Neutrophil (primary cell): ENCODE measurements around the gene AP5S1.
A peak's percentile ranks its signal among the peaks of the same experiment; 100 is the strongest.

ENCODE experiments used
- H3K27ac ChIP-seq: fragments of 200-600 bp; sonication (generic); 2 replicates; pipeline ENCODE4 v1.5.1; 2016; ENCODE audit warnings: mild to moderate bottlenecking, moderate library complexity
- H3K27me3 ChIP-seq: fragments of 200-600 bp; sonication (generic); 2 replicates; pipeline ENCODE4 v1.6.0; 2016; ENCODE audit warnings: mild to moderate bottlenecking
- H3K36me3 ChIP-seq: fragments of 200-600 bp; sonication (generic); 2 replicates; pipeline ENCODE4 v1.5.1; 2017
- H3K4me1 ChIP-seq, 2 experiments: fragments of 200-600 bp in 1 of 2; sonication (generic) in 1 of 2; 1 replicate in 1 of 2; 2 replicates in 1 of 2; pipeline versions ENCODE4 v1.5.1 to v1.6.1; 2013 to 2016; ENCODE audit warnings: low read depth in 1 of 2, low read length in 1 of 2, mild to moderate bottlenecking in 1 of 2, moderate library complexity in 1 of 2; ENCODE audit not compliant: control insufficient read depth in 1 of 2, insufficient read depth in 1 of 2
- H3K4me3 ChIP-seq, 2 experiments: fragments of 200-600 bp in 1 of 2; sonication (generic) in 1 of 2; 1 replicate in 1 of 2; 2 replicates in 1 of 2; pipeline ENCODE4 v1.5.1; 2013 to 2016; ENCODE audit warnings: low read depth in 1 of 2, low read length in 1 of 2, mild to moderate bottlenecking in 1 of 2, moderate library complexity in 1 of 2
- H3K9me3 ChIP-seq: fragments of 200-600 bp; sonication (generic); 2 replicates; pipeline ENCODE4 v1.5.1; 2016
- TF ChIP-seq, protein P1 (sequence below): fragments of 200-600 bp; sonication (generic); IDR thresholded peaks from 2 replicates; pipeline ENCODE4 v1.5.1; 2016; ENCODE audit warnings: antibody characterized with exemption

AP5S1 gene

DNA sequence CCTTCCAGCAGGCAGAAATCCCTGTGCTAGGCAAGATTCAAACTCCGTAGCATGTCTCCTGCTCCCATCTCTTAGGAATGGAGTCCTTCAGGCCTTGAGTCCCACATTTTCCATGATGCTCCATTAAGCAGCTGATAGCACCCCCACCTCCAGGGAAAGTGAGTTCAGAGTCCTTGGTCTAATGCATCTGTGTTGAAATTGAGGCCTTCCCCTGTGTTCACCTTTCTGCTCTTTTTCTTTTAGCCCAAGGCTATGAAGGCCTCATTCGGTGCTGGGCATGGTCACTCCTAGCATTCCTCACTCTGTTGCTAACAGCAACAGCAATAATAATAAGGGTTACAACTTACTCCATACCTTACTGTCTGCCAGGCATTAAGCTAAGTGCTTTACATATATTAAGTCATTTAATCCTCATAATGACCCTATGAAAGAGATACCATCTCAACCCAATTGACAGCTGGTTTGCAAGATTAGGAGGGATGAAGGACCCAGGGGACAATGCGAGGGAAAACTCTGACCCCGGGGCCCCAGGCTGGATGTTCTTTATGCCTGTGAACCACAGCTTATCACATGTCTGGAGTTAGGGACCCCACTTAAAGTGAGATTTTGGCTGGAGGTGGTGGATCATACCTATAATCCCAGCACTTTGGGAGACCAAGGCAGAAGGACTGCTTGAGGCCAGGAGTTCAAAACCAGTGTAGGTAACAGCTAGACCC lies 51.4 kb downstream of the AP5S1 start:
- Histone ChIP-seq H3K27me3 (no peaks in the 10 kb centered on the region), H3K4me1 (peaks cover 0 to 7% of the 10 kb centered on the region in 2 experiments), H3K4me3 (no peak overlapping the region), H3K36me3 (peaks cover 69% of the 10 kb centered on the region), H3K9me3 (no peaks in the 10 kb centered on the region), H3K27ac (no peak overlapping the region)
- TF ChIP-seq, protein P1, sequence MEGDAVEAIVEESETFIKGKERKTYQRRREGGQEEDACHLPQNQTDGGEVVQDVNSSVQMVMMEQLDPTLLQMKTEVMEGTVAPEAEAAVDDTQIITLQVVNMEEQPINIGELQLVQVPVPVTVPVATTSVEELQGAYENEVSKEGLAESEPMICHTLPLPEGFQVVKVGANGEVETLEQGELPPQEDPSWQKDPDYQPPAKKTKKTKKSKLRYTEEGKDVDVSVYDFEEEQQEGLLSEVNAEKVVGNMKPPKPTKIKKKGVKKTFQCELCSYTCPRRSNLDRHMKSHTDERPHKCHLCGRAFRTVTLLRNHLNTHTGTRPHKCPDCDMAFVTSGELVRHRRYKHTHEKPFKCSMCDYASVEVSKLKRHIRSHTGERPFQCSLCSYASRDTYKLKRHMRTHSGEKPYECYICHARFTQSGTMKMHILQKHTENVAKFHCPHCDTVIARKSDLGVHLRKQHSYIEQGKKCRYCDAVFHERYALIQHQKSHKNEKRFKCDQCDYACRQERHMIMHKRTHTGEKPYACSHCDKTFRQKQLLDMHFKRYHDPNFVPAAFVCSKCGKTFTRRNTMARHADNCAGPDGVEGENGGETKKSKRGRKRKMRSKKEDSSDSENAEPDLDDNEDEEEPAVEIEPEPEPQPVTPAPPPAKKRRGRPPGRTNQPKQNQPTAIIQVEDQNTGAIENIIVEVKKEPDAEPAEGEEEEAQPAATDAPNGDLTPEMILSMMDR, result no peak

DNA sequence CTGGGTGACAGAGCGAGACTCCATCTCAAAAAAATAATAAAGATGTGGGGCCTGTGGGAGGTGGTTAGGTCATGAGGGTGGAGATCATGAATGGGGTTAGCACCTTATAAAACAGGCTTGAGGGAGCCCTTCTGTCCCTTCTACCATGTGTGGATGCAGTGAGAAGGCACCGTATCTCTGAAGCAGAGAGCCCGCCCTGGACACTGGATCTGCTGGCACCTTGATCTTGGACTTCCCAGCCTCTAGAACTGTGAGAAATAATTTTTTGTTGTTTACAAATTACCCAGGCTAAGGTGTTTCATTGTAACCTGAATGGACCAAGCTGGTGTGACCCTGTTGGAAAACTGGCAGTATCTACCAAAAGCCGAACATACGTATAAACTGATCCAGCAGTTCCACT lies 53.2 kb downstream of the AP5S1 start:
- Histone ChIP-seq H3K9me3 (no peaks in the 10 kb centered on the region), H3K27me3 (no peaks in the 10 kb centered on the region), H3K36me3 (peaks cover 53% of the 10 kb centered on the region), H3K4me3 (no peak overlapping the region), H3K4me1 (peaks cover 5 to 13% of the 10 kb centered on the region in 2 experiments), H3K27ac (no peak overlapping the region)
- TF ChIP-seq, protein P1, result no peak

DNA sequence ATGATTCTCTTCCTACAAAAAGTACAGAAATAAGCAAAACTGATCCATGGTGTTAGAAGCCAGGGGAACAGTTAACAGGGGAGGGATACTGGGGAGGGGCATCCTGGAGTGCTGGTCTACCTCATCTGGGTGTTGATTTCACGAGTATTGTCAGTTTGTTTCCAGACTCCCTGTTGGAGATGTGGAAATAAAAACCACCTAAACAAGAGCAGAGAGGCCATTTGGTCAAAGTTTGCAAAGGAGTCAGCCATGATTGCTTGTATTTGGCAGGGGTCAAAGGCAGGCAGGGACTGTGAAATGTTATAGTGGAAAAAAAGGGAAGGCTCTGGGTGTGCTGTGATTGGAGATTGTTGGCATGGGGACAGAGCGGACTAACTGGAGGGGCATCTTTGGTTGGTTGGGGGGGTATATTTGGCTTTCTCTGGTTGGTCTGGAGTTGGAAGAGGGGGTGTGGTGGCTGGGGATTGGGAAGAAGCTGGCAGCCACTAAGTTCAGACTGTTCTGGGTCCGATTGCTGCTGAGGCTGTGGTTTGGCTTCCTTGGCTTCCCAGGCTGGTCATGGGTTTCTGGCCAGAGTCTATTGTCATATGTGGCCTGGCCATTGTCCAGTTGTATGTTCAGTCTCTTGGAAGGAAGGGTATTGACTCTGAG lies 54.0 kb downstream of the AP5S1 start:
- peaks cover 49% of the 10 kb centered on the region for H3K36me3 ChIP-seq

DNA sequence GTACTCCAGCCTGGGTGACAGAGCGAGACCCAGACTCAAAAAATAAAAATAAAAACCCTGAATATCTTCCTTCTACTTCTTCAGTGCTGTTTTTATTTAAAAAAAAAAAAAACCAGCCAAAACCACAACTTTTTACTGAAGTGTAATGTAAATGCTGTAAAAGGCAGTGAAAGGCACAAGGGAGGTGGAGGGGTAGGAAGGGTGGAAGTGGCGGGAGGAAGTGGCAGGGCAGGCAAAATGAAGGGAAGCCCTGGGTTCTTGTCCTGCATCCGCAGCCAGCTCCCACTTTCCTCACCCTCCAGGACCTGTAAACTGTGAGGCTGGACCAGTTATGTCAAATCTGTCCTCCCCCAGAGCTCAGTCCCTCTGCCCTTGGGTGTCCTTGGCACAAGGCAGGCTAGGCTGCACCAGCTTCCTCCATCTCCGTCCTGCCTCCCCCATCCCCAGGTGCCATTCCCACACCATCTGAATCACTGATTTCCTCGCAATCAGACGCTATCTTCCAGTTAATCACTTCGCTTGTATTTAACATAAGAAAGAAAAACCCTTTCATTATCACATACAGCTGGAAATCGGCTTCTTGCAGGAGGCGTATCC lies 55.1 kb downstream of the AP5S1 start:
- H3K4me1 ChIP-seq, result peaks cover 18 to 28% of the 10 kb centered on the region in 2 experiments
- TF ChIP-seq, protein P1, result no peak
- H3K4me3 ChIP-seq, result no peak overlapping the region
- H3K27ac ChIP-seq, result peak overlapping the region; percentile 17
- H3K36me3 ChIP-seq, result peaks cover 40% of the 10 kb centered on the region
- H3K27me3 ChIP-seq, result no peaks in the 10 kb centered on the region
- no peaks in the 10 kb centered on the region for H3K9me3 ChIP-seq

More for the DNA sequence above, 54.0 kb downstream of the AP5S1 start:
- Histone ChIP-seq H3K4me3 (no peak overlapping the region), H3K27me3 (no peaks in the 10 kb centered on the region), H3K4me1 (peaks cover 13 to 21% of the 10 kb centered on the region in 2 experiments), H3K27ac (peak overlapping the region; percentile 8), H3K9me3 (no peaks in the 10 kb centered on the region)
- TF ChIP-seq, protein P1, result no peak

DNA sequence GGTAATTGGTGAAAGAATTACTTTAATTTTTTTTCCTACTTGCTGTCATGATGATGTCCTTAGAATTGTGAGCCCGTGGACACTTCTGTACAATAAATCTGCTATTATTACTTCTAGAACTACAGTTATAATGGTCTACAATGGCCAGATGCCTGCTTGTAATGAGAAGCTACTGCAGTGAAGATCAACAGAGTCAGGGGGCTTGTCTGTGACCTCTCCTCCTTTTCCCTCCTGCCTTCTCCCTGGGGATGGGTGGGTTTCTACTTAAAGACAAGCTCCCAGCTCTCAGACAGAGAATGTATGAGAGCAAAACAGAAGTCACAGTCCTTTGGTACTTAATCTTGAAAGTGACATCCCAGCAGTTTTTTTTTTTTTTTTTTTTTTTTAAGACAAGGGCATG lies 55.7 kb downstream of the AP5S1 start:
- peaks cover 18 to 28% of the 10 kb centered on the region in 2 experiments for H3K4me1 ChIP-seq
- H3K27me3 ChIP-seq, result no peaks in the 10 kb centered on the region
- H3K36me3 ChIP-seq, result peaks cover 38% of the 10 kb centered on the region
- H3K9me3 ChIP-seq, result no peaks in the 10 kb centered on the region
- TF ChIP-seq, protein P1, result no peak
- H3K4me3 ChIP-seq, result no peak overlapping the region
- no peak overlapping the region for H3K27ac ChIP-seq
